Measurements from ENCODE around the gene EYA2. TPM values are rescaled to one million over a fixed set of nuclear protein-coding genes. Genes with fewer than 3 reads are reported as not detected.

EYA2 gene
- total RNA-seq, 1 donor from 2014 or later: 8.1 TPM

- H3K4me1 Mint-ChIP-seq (ENCODE audit: unreplicated experiment): peaks cover 22% of the 10 kb centered on the region
- H3K4me3 Mint-ChIP-seq: no peak overlapping the region
- peaks cover 8% of the 10 kb centered on the region for H3K36me3 Mint-ChIP-seq
- H3K9me3 Mint-ChIP-seq: peaks cover 26% of the 10 kb centered on the region
- no peaks in the 10 kb centered on the region for H3K27me3 Mint-ChIP-seq
- no peak for DNase-seq (ENCODE audit: extremely low spot score, unreplicated experiment)
- peak overlapping the region; percentile 39 for H3K27ac Mint-ChIP-seq
- no peak for TF ChIP-seq CTCF (conservative IDR thresholded peaks at IDR 0.05)
Observed at GRCh38 chr20:46985250-46985649, 90.6 kb downstream of the EYA2 start.

- Mint-ChIP-seq H3K36me3 (peaks cover 6% of the 10 kb centered on the region), H3K27ac (no peak overlapping the region), H3K4me1 (ENCODE audit: unreplicated experiment) (peaks cover 22% of the 10 kb centered on the region), H3K9me3 (peaks cover 26% of the 10 kb centered on the region), H3K4me3 (no peak overlapping the region), H3K27me3 (no peaks in the 10 kb centered on the region)
- no peak for TF ChIP-seq CTCF (conservative IDR thresholded peaks at IDR 0.05)
- no peak for DNase-seq (ENCODE audit: extremely low spot score, unreplicated experiment)
Observed at GRCh38 chr20:46985671-46986070, 91.0 kb downstream of the EYA2 start.

DNA sequence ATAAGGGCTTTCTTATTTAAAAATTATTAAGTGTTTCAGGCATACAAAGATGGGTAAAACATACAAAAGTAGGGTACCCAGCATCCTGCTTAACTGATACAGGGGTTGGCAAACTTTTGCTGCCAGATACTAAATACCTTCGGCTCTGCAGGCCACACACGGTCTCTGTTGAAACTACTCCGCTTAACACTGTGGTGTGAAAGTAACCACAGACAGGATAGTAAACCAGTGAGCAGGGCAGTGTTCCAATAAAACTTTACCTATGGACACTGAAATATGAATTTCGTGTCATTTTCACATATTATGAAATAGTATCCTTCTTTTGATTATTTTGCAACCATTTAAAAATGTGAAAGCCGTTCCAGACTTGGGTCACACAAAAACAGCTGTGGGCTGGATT is 92.4 kb downstream of the EYA2 start:
- H3K9me3 Mint-ChIP-seq: peaks cover 21% of the 10 kb centered on the region
- H3K27ac Mint-ChIP-seq: no peak overlapping the region
- H3K36me3 Mint-ChIP-seq: peaks cover 4% of the 10 kb centered on the region
- no peak for DNase-seq (ENCODE audit: extremely low spot score, unreplicated experiment)
- H3K27me3 Mint-ChIP-seq: no peaks in the 10 kb centered on the region
- no peak overlapping the region for H3K4me3 Mint-ChIP-seq
- peaks cover 25% of the 10 kb centered on the region for H3K4me1 Mint-ChIP-seq (ENCODE audit: unreplicated experiment)
- no peak for TF ChIP-seq CTCF (conservative IDR thresholded peaks at IDR 0.05)

GRCh38 chr20:46990017-46990595 is 95.5 kb downstream of the EYA2 start:
- peak overlapping the region; percentile 91 for H3K27ac Mint-ChIP-seq
- H3K4me1 Mint-ChIP-seq (ENCODE audit: unreplicated experiment): peaks cover 27% of the 10 kb centered on the region

DNA sequence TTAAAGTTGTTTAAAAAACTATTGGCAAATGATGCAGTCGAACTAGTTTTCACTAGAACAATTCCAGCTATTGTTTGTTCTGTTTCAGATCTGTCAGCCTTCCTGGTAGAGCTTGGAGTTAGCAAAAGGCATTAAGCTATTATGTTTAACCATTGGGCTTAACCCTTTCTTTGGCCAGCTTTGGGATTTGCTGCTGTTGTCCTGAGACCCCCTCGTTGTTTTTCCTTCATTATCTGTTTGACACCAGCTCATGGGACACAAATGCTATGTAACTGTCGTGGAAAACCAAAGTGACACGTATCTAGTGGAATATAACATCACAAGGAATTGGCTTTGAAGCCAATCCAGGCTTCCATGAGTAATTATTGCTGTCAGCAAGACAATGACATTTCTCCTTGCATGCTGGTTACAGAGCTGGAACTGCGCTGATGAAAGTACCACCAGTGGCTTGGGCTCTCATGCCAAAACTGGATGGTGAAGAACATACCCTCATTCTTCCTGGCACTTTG is 96.0 kb downstream of the EYA2 start:
- no peak for TF ChIP-seq CTCF (conservative IDR thresholded peaks at IDR 0.05)
- H3K27ac Mint-ChIP-seq: peak overlapping the region; percentile 91

More at GRCh38 chr20:46990017-46990595, 95.5 kb downstream of the EYA2 start:
- no peak for DNase-seq (ENCODE audit: extremely low spot score, unreplicated experiment)
- no peak for TF ChIP-seq CTCF (conservative IDR thresholded peaks at IDR 0.05)
- peak overlapping the region; percentile 66 for H3K4me3 Mint-ChIP-seq
- H3K27me3 Mint-ChIP-seq: peaks cover 5% of the 10 kb centered on the region
- H3K9me3 Mint-ChIP-seq: peaks cover 7% of the 10 kb centered on the region
- no peaks in the 10 kb centered on the region for H3K36me3 Mint-ChIP-seq

More for the DNA sequence above, 96.0 kb downstream of the EYA2 start:
- DNase-seq (ENCODE audit: extremely low spot score, unreplicated experiment): no peak
- Mint-ChIP-seq H3K4me1 (ENCODE audit: unreplicated experiment) (peaks cover 23% of the 10 kb centered on the region), H3K9me3 (peaks cover 7% of the 10 kb centered on the region), H3K36me3 (no peaks in the 10 kb centered on the region), H3K4me3 (peak overlapping the region; percentile 66), H3K27me3 (peaks cover 5% of the 10 kb centered on the region)

All from type B pancreatic cell (in vitro differentiated cells).